K562 (cell line): ENCODE results near the gene TTC6. TPM values are rescaled to one million over a fixed set of nuclear protein-coding genes. Genes with fewer than 3 reads are reported as not detected.
A peak's percentile ranks its signal among the peaks of the same experiment; 100 is the strongest.

ENCODE experiments used
- ARID1B ChIP-seq: fragments of 450-650 bp; IDR thresholded peaks from 2 replicates; pipeline ENCODE4 v1.6.1; 2016; ENCODE audit warnings: antibody characterized with exemption, mild to moderate bottlenecking, inconsistent platforms
- CBX1 ChIP-seq: sonication (generic); IDR thresholded peaks from 2 replicates; pipeline ENCODE4 v1.6.1; 2016; ENCODE audit warnings: antibody characterized with exemption, low read depth, mild to moderate bottlenecking
- CCNT2 ChIP-seq: IDR thresholded peaks from 2 replicates; pipeline ENCODE4 v1.6.1; 2011; ENCODE audit warnings: borderline replicate concordance, low read depth, mild to moderate bottlenecking, moderate library complexity, mixed read lengths, low read length; ENCODE audit not compliant: insufficient read length; ENCODE audit errors: extremely low read depth
- CTBP1 ChIP-seq: fragments of 450-650 bp; IDR thresholded peaks from 2 replicates; pipeline ENCODE4 v1.6.1; 2016; ENCODE audit warnings: borderline replicate concordance
- EGR1 ChIP-seq: fragments of 450-650 bp; conservative IDR thresholded peaks from 2 replicates; pipeline ENCODE4 v1.6.1; 2017; ENCODE audit warnings: mild to moderate bottlenecking
- ETV1 ChIP-seq: fragments of 450-650 bp; conservative IDR thresholded peaks from 2 replicates; pipeline ENCODE4 v1.6.1; 2016; ENCODE audit warnings: missing genetic modification characterization, control low read depth, low read depth, missing compliant biosample characterization
- HDAC2 ChIP-seq: fragments of 450-650 bp; IDR thresholded peaks from 2 replicates; pipeline ENCODE4 v1.6.1; 2016; ENCODE audit warnings: mild to moderate bottlenecking
- HDAC8 ChIP-seq: fragments of 450-650 bp; IDR thresholded peaks from 2 replicates; pipeline ENCODE4 v1.6.1; 2016; ENCODE audit warnings: mild to moderate bottlenecking, missing genetic modification characterization, moderate library complexity, missing compliant biosample characterization
- HDGF ChIP-seq: fragments of 450-650 bp; IDR thresholded peaks from 2 replicates; pipeline ENCODE4 v1.6.1; 2016
- HMGN3 ChIP-seq: IDR thresholded peaks from 2 replicates; pipeline ENCODE4 v1.6.1; 2011; ENCODE audit warnings: borderline replicate concordance, low read depth, mild to moderate bottlenecking, mixed read lengths, low read length; ENCODE audit not compliant: insufficient read length; ENCODE audit errors: extremely low read depth
- ILF3 ChIP-seq: fragments of 450-650 bp; IDR thresholded peaks from 2 replicates; pipeline ENCODE4 v1.6.1; 2018; ENCODE audit warnings: antibody characterized with exemption, mild to moderate bottlenecking, moderate library complexity, borderline replicate concordance
- NFRKB ChIP-seq: fragments of 450-650 bp; IDR thresholded peaks from 2 replicates; pipeline ENCODE4 v1.6.1; 2016; ENCODE audit warnings: low read depth
- POLR2G ChIP-seq: fragments of 200-400 bp; formaldehyde crosslinking; IDR thresholded peaks from 2 replicates; pipeline ENCODE4 v1.6.1; 2017; ENCODE audit warnings: low read depth, mild to moderate bottlenecking, antibody characterized with exemption, low read length, moderate library complexity
- RB1 ChIP-seq: fragments of 450-650 bp; IDR thresholded peaks from 2 replicates; pipeline ENCODE4 v1.6.1; 2017; ENCODE audit warnings: low read depth, mild to moderate bottlenecking
- RBFOX2 ChIP-seq: fragments of 200-400 bp; formaldehyde crosslinking; IDR thresholded peaks from 2 replicates; pipeline ENCODE4 v1.6.1; 2017; ENCODE audit warnings: low read depth, mild to moderate bottlenecking, low read length, moderate library complexity
- TAF1 ChIP-seq: IDR thresholded peaks from 2 replicates; pipeline ENCODE4 v1.6.1; 2011; ENCODE audit warnings: mild to moderate bottlenecking, low read length, moderate library complexity; ENCODE audit not compliant: insufficient read depth, control insufficient read depth, severe bottlenecking; ENCODE audit errors: extremely low read depth
- TGIF2 ChIP-seq: sonication (generic); formaldehyde crosslinking; IDR thresholded peaks from 2 replicates; pipeline ENCODE4 v1.8.1; 2022; ENCODE audit warnings: mild to moderate bottlenecking, missing genetic modification reagents, moderate library complexity
- ZBTB7A ChIP-seq: IDR thresholded peaks from 2 replicates; pipeline ENCODE4 v1.6.1; 2011; ENCODE audit warnings: low read depth, mild to moderate bottlenecking, low read length, moderate library complexity, borderline replicate concordance; ENCODE audit not compliant: control insufficient read depth
- ZNF184 ChIP-seq: sonication (generic); formaldehyde crosslinking; IDR thresholded peaks from 2 replicates; pipeline ENCODE4 v1.5.0; 2020; ENCODE audit warnings: missing genetic modification reagents
- polyA plus RNA-seq, 8 experiments: library from polyadenylated mRNA; depleted of rRNA in 4 of 8; stranded (reverse) in 5 of 8; unstranded in 3 of 8; fragments of >200 nt; fragmentation: Nextera tagmentation in 2 of 8; fragmentation: Illumina TruSeq in 1 of 8; extraction: Ambion mirVana in 2 of 8; extraction: Trizol in 1 of 8; gene quantifications; 2 replicates each; pipeline versions ENCODE4 v1.2.1 to v1.2.3, GENCODE V29; 2011 to 2014; ENCODE audit warnings: inconsistent platforms in 1 of 8, missing spikeins in 1 of 8
- total RNA-seq, 7 experiments: library from RNA; depleted of rRNA in 6 of 7; stranded (reverse); fragments of >200 nt in 6 of 7; fragmentation: Illumina TruSeq in 2 of 7; extraction: Trizol in 2 of 7; gene quantifications; 2 replicates each; pipeline versions ENCODE4 v1.2.1 to v1.2.3, GENCODE V29; 2011 to 2021; ENCODE audit warnings: low replicate concordance in 1 of 7
- TF ChIP-seq, protein P1 (sequence below): fragments of 200-800 bp; sonication (Bioruptor generic); IDR thresholded peaks from 2 replicates; pipeline ENCODE4 v1.6.1; 2017; ENCODE audit warnings: missing genetic modification characterization, missing compliant biosample characterization
- TF ChIP-seq, protein P2 (sequence below): fragments of 450-650 bp; formaldehyde crosslinking; conservative IDR thresholded peaks from 2 replicates; pipeline ENCODE4 v1.4.0; 2022; ENCODE audit warnings: mild to moderate bottlenecking, missing genetic modification characterization
- TF ChIP-seq, protein P3 (sequence below): sonication (generic); formaldehyde crosslinking; IDR thresholded peaks from 2 replicates; pipeline ENCODE4 v1.8.0; 2022; ENCODE audit warnings: missing genetic modification reagents, mild to moderate bottlenecking, moderate library complexity, borderline replicate concordance
- TF ChIP-seq, protein P4 (sequence below): sonication (generic); formaldehyde crosslinking; IDR thresholded peaks from 2 replicates; pipeline ENCODE4 v1.8.0; 2022; ENCODE audit warnings: mild to moderate bottlenecking, low read depth, missing genetic modification reagents

Gene TTC6
- total and polyA plus RNA-seq, 9 of the 15 experiments (the other 6 are each of a cell fraction or from before 2014, with no cell fraction given), result 0.04 to 0.23 (median 0.08) TPM; not detected in 5

DNA sequence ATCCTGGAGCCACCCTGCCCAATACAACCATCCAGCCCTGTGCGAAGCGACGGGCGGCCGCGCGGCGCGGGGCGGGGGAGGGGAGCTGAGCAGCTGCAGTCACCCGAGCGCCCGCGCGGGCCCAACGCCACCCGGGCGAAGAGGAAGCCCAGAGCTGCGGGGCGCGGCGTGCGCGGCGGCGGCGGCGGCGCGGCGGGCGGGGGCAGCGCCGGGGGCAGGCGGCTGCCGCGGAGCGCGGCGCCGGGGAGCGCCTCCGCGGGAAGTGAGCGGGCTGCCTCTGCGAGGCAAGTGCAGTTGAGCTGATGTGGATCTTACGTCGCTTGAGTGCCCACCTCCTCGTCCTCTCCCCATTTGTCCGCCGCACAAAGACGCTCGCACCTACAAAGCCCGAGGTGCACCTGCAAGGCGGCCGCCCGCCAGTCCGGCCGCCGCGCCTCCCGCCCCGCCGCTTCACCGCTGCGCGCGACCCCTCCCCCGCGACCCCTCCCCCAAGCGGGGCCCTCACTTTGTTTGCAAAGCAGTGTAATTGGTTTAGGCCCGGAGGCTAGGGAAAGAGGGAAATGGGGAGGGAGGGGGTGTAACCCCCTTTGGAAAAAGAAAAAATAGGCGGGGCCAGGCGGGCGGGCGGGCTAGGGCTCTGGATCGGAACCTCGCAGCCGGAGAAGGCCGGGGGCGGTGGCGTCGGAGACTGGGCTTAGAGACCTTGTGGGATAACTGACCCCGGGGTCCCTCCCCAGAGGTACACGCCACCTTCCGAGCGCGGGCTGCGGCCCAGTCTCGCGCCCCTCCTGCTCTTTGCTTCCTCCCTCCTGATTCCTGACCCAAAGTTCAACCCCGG lies at the start of gene TTC6, which contains the start of gene FOXA1 (continued):
- TF ChIP-seq POLR2G (peak; percentile 72), ILF3 (no peak), CCNT2 (peak; percentile 32), ETV1 (tag) (no peak), TGIF2 (no peak), CTBP1 (peak; percentile 52; the same call in 1 of the 2 replicates), TAF1 (peak; percentile 14), HDAC8 (tag) (no peak), ZNF184 (no peak), ARID1B (no peak), CBX1 (no peak), HDAC2 (no peak), RB1 (0 out of 2 replicates have a peak, but pooled peaks have one; percentile 32), HDGF (no peak), HMGN3 (peak; percentile 22), NFRKB (no peak), ZBTB7A (peak; percentile 63; the same call in 1 of the 2 replicates), RBFOX2 (peak; percentile 62), EGR1 (0 out of 2 replicates have a peak, but pooled peaks have one; percentile 3)
- TF ChIP-seq, protein P1, sequence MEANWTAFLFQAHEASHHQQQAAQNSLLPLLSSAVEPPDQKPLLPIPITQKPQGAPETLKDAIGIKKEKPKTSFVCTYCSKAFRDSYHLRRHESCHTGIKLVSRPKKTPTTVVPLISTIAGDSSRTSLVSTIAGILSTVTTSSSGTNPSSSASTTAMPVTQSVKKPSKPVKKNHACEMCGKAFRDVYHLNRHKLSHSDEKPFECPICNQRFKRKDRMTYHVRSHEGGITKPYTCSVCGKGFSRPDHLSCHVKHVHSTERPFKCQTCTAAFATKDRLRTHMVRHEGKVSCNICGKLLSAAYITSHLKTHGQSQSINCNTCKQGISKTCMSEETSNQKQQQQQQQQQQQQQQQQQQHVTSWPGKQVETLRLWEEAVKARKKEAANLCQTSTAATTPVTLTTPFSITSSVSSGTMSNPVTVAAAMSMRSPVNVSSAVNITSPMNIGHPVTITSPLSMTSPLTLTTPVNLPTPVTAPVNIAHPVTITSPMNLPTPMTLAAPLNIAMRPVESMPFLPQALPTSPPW, result peak; percentile 53
- TF ChIP-seq, protein P2, sequence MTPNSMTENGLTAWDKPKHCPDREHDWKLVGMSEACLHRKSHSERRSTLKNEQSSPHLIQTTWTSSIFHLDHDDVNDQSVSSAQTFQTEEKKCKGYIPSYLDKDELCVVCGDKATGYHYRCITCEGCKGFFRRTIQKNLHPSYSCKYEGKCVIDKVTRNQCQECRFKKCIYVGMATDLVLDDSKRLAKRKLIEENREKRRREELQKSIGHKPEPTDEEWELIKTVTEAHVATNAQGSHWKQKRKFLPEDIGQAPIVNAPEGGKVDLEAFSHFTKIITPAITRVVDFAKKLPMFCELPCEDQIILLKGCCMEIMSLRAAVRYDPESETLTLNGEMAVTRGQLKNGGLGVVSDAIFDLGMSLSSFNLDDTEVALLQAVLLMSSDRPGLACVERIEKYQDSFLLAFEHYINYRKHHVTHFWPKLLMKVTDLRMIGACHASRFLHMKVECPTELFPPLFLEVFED (CRISPR knock-in tag), result no peak
- TF ChIP-seq, protein P3, sequence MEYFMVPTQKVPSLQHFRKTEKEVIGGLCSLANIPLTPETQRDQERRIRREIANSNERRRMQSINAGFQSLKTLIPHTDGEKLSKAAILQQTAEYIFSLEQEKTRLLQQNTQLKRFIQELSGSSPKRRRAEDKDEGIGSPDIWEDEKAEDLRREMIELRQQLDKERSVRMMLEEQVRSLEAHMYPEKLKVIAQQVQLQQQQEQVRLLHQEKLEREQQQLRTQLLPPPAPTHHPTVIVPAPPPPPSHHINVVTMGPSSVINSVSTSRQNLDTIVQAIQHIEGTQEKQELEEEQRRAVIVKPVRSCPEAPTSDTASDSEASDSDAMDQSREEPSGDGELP, result 0 out of 2 replicates have a peak, but pooled peaks have one; percentile 11
- TF ChIP-seq, protein P4, sequence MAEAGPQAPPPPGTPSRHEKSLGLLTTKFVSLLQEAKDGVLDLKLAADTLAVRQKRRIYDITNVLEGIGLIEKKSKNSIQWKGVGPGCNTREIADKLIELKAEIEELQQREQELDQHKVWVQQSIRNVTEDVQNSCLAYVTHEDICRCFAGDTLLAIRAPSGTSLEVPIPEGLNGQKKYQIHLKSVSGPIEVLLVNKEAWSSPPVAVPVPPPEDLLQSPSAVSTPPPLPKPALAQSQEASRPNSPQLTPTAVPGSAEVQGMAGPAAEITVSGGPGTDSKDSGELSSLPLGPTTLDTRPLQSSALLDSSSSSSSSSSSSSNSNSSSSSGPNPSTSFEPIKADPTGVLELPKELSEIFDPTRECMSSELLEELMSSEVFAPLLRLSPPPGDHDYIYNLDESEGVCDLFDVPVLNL (CRISPR knock-in tag), result no peak
